Transverse colon (tissue), 3 donors: ENCODE data around the gene CFAP299.

ENCODE experiments used
- CTCF ChIP-seq, 5 experiments: fragments of 200-600 bp in 3 of 5; fragments of 450-650 bp in 2 of 5; sonication (generic) in 3 of 5; IDR thresholded peaks; 1 replicate in 2 of 5; 2 replicates in 3 of 5; pipeline ENCODE4 v1.5.1; 2016 to 2017; ENCODE audit warnings: antibody characterized with exemption in 5 of 5, inconsistent platforms in 3 of 5, mild to moderate bottlenecking in 2 of 5, moderate library complexity in 1 of 5
- POLR2A ChIP-seq: fragments of 450-650 bp; IDR thresholded peaks from one replicate; pipeline ENCODE4 v1.6.1; 2016; ENCODE audit warnings: antibody characterized with exemption, mild to moderate bottlenecking, moderate library complexity

GRCh38 chr4:80585542-80585941 lies 250.0 kb downstream of the CFAP299 start:
- TF ChIP-seq CTCF (IDR thresholded peaks at IDR 0.05) (no peak), POLR2A (no peak)
